Activated T-helper 1 cell treated with anti-CD3 and anti-CD28 coated beads, Interleukin-12 subunit alpha, Interleukin-12 subunit beta, Interleukin-2, Interleukin-4 antibody, amounts not matched to agents 30 ng/mL and 10 ng/mL and 1 ng/mL, durations not matched to agents 14 hours and 24 hours and 36 hours (primary cell): ENCODE results near the gene OR2Z1. TPM values are rescaled to one million over a fixed set of nuclear protein-coding genes. Genes with fewer than 3 reads are reported as not detected.

Source experiments
- DNase-seq: peaks from one replicate; pipeline ENCODE4 v3.0.0; 2021; ENCODE audit warnings: low spot score
- H3K27ac Mint-ChIP-seq: one replicate; pipeline ENCODE4 v1.8.0; 2021; ENCODE audit warnings: mild to moderate bottlenecking, mixed read lengths
- H3K27me3 Mint-ChIP-seq: one replicate; pipeline ENCODE4 v1.8.0; 2022; ENCODE audit warnings: mild to moderate bottlenecking, moderate library complexity, mixed read lengths; ENCODE audit not compliant: insufficient read depth
- H3K36me3 Mint-ChIP-seq: one replicate; pipeline ENCODE4 v1.8.0; 2021; ENCODE audit warnings: low read depth, mixed read lengths
- H3K4me1 Mint-ChIP-seq: one replicate; pipeline ENCODE4 v1.8.0; 2021; ENCODE audit warnings: low read depth, mixed read lengths
- H3K4me3 Mint-ChIP-seq: one replicate; pipeline ENCODE4 v1.8.0; 2021; ENCODE audit warnings: mild to moderate bottlenecking, moderate library complexity, mixed read lengths
- H3K9me3 Mint-ChIP-seq: one replicate; pipeline ENCODE4 v1.8.0; 2021; ENCODE audit warnings: mixed read lengths
- intact Hi-C: fragments of 100-400 bp; cut with micrococcal nuclease; formaldehyde crosslinking; loops from one replicate; pipeline ENCODE4 v1.15.1; 2024
- total RNA-seq: library from RNA; stranded (reverse); gene quantifications from 2 replicates; pipeline ENCODE4 v1.2.3, GENCODE V29; 2022

Gene OR2Z1
- not detected in 2 replicates for total RNA-seq

- no peaks in the 10 kb centered on the region for H3K9me3 Mint-ChIP-seq
- peaks cover 4% of the 10 kb centered on the region for H3K27me3 Mint-ChIP-seq
Measured at GRCh38 chr19:8721334-8721733, at the start of gene OR2Z1. OR2Z1 (plus strand) TSS chr19:8721634; CDS start chr19:8731029, 9,395 bp downstream.

GRCh38 chr19:8673276-8673891 lies 48.0 kb upstream of the OR2Z1 start:
- no peak overlapping the region for H3K27ac Mint-ChIP-seq
- H3K9me3 Mint-ChIP-seq: peaks cover 16% of the 10 kb centered on the region
- no peak for DNase-seq
- peaks cover 9% of the 10 kb centered on the region for H3K27me3 Mint-ChIP-seq
- H3K4me1 Mint-ChIP-seq: peaks cover 38% of the 10 kb centered on the region
- no peak overlapping the region for H3K4me3 Mint-ChIP-seq
- intact Hi-C loops: no loop called here
- H3K36me3 Mint-ChIP-seq: peaks cover 9% of the 10 kb centered on the region

More at GRCh38 chr19:8721334-8721733, at the start of gene OR2Z1:
- Mint-ChIP-seq H3K36me3 (no peaks in the 10 kb centered on the region), H3K4me1 (no peaks in the 10 kb centered on the region), H3K27ac (no peak within 1 kb of the TSS), H3K4me3 (no peak within 1 kb of the TSS)
- DNase-seq: no peak
- intact Hi-C loops: no loop called here

GRCh38 chr19:8675066-8675465 lies 46.4 kb upstream of the OR2Z1 start:
- peaks cover 9% of the 10 kb centered on the region for H3K27me3 Mint-ChIP-seq
- peaks cover 17% of the 10 kb centered on the region for H3K9me3 Mint-ChIP-seq
- intact Hi-C loops: no loop called here
- no peak for DNase-seq
- H3K4me3 Mint-ChIP-seq: no peak overlapping the region
- no peak overlapping the region for H3K27ac Mint-ChIP-seq
- peaks cover 6% of the 10 kb centered on the region for H3K36me3 Mint-ChIP-seq
- H3K4me1 Mint-ChIP-seq: peaks cover 25% of the 10 kb centered on the region

- intact Hi-C loops: no loop called here
- Mint-ChIP-seq H3K27ac (no peak overlapping the region), H3K4me3 (no peak overlapping the region), H3K4me1 (peaks cover 38% of the 10 kb centered on the region), H3K36me3 (peaks cover 6% of the 10 kb centered on the region), H3K27me3 (peaks cover 8% of the 10 kb centered on the region), H3K9me3 (peaks cover 32% of the 10 kb centered on the region)
- DNase-seq: no peak
Measured at GRCh38 chr19:8678244-8678807, 43.1 kb upstream of the OR2Z1 start.

GRCh38 chr19:8680676-8681344 lies 40.6 kb upstream of the OR2Z1 start:
- H3K36me3 Mint-ChIP-seq: peaks cover 4% of the 10 kb centered on the region
- DNase-seq: no peak
- intact Hi-C loops: no loop called here
- H3K4me1 Mint-ChIP-seq: peaks cover 30% of the 10 kb centered on the region
- no peak overlapping the region for H3K27ac Mint-ChIP-seq
- peaks cover 29% of the 10 kb centered on the region for H3K9me3 Mint-ChIP-seq
- peaks cover 4% of the 10 kb centered on the region for H3K27me3 Mint-ChIP-seq
- H3K4me3 Mint-ChIP-seq: no peak overlapping the region

- peak overlapping the region; percentile 30 for H3K27ac Mint-ChIP-seq
- no peak overlapping the region for H3K4me3 Mint-ChIP-seq
- DNase-seq: no peak
- H3K27me3 Mint-ChIP-seq: peaks cover 6% of the 10 kb centered on the region
- H3K36me3 Mint-ChIP-seq: peaks cover 2% of the 10 kb centered on the region
- intact Hi-C loops: no loop called here
- H3K4me1 Mint-ChIP-seq: peaks cover 29% of the 10 kb centered on the region
- peaks cover 26% of the 10 kb centered on the region for H3K9me3 Mint-ChIP-seq
Measured at GRCh38 chr19:8681345-8682029, 39.9 kb upstream of the OR2Z1 start.

- H3K4me3 Mint-ChIP-seq: peak overlapping the region; percentile 2
- intact Hi-C loops: no loop called here
- H3K4me1 Mint-ChIP-seq: peaks cover 32% of the 10 kb centered on the region
- peaks cover 7% of the 10 kb centered on the region for H3K27me3 Mint-ChIP-seq
- DNase-seq: no peak
- peaks cover 2% of the 10 kb centered on the region for H3K36me3 Mint-ChIP-seq
- peak overlapping the region; percentile 0 for H3K27ac Mint-ChIP-seq
- H3K9me3 Mint-ChIP-seq: peaks cover 26% of the 10 kb centered on the region
Measured at GRCh38 chr19:8682472-8682871, 39.0 kb upstream of the OR2Z1 start.

- H3K36me3 Mint-ChIP-seq: no peaks in the 10 kb centered on the region
- no peak for DNase-seq
- H3K4me1 Mint-ChIP-seq: peaks cover 32% of the 10 kb centered on the region
- peaks cover 23% of the 10 kb centered on the region for H3K9me3 Mint-ChIP-seq
- H3K27ac Mint-ChIP-seq: peak overlapping the region; percentile 0
- peak overlapping the region; percentile 2 for H3K4me3 Mint-ChIP-seq
- H3K27me3 Mint-ChIP-seq: peaks cover 7% of the 10 kb centered on the region
- intact Hi-C loops: no loop called here
Measured at GRCh38 chr19:8682931-8683330, 38.5 kb upstream of the OR2Z1 start.

GRCh38 chr19:8684001-8684902 lies 37.2 kb upstream of the OR2Z1 start:
- no peak for DNase-seq

GRCh38 chr19:8686549-8686948 lies 34.9 kb upstream of the OR2Z1 start:
- intact Hi-C loops: no loop called here
- H3K36me3 Mint-ChIP-seq: no peaks in the 10 kb centered on the region

More at GRCh38 chr19:8684001-8684902, 37.2 kb upstream of the OR2Z1 start:
- H3K27me3 Mint-ChIP-seq: peaks cover 7% of the 10 kb centered on the region
- no peaks in the 10 kb centered on the region for H3K36me3 Mint-ChIP-seq
- peaks cover 32% of the 10 kb centered on the region for H3K4me1 Mint-ChIP-seq
- no peak overlapping the region for H3K27ac Mint-ChIP-seq
- no peak overlapping the region for H3K4me3 Mint-ChIP-seq
- H3K9me3 Mint-ChIP-seq: peaks cover 15% of the 10 kb centered on the region
- intact Hi-C loops: no loop called here

GRCh38 chr19:8688930-8689329 lies 32.5 kb upstream of the OR2Z1 start:
- Mint-ChIP-seq H3K36me3 (no peaks in the 10 kb centered on the region), H3K27me3 (peaks cover 14% of the 10 kb centered on the region)
- intact Hi-C loops: no loop called here

More at GRCh38 chr19:8686549-8686948, 34.9 kb upstream of the OR2Z1 start:
- Mint-ChIP-seq H3K9me3 (peaks cover 11% of the 10 kb centered on the region), H3K4me1 (peaks cover 19% of the 10 kb centered on the region), H3K4me3 (no peak overlapping the region), H3K27ac (no peak overlapping the region), H3K27me3 (peaks cover 8% of the 10 kb centered on the region)
- DNase-seq: no peak

More at GRCh38 chr19:8688930-8689329, 32.5 kb upstream of the OR2Z1 start:
- no peaks in the 10 kb centered on the region for H3K9me3 Mint-ChIP-seq
- H3K4me1 Mint-ChIP-seq: peaks cover 23% of the 10 kb centered on the region
- H3K4me3 Mint-ChIP-seq: no peak overlapping the region
- DNase-seq: no peak
- H3K27ac Mint-ChIP-seq: no peak overlapping the region
